GM21786 (cell line): Measurements from ENCODE around the gene NR1D2.

Source experiments
- ATAC-seq: cut with Tn5 transposase; IDR thresholded peaks from one replicate; pipeline ENCODE4 v1.9.1; 2021; ENCODE audit not compliant: unreplicated experiment

The NR1D2 gene

GRCh38 chr3:23961913-23962312, 16.8 kb downstream of the NR1D2 start:
- no peak for ATAC-seq

- no peak for ATAC-seq
Observed at GRCh38 chr3:23964537-23965235, 19.6 kb downstream of the NR1D2 start.

GRCh38 chr3:23966328-23966727, 21.2 kb downstream of the NR1D2 start:
- ATAC-seq, result no peak

- ATAC-seq, result no peak
Observed at GRCh38 chr3:23968463-23969184, 23.5 kb downstream of the NR1D2 start.

GRCh38 chr3:23969393-23969792, 24.3 kb downstream of the NR1D2 start:
- ATAC-seq, result no peak

GRCh38 chr3:23971684-23972083, 26.6 kb downstream of the NR1D2 start:
- no peak for ATAC-seq

- no peak for ATAC-seq
Observed at GRCh38 chr3:23976555-23976954, 31.5 kb downstream of the NR1D2 start.

- ATAC-seq, result no peak
Observed at GRCh38 chr3:23979569-23979968, 34.5 kb downstream of the NR1D2 start.

- no peak for ATAC-seq
Observed at GRCh38 chr3:23981136-23981535, 36.0 kb downstream of the NR1D2 start.

- ATAC-seq, result no peak
Observed at GRCh38 chr3:23981955-23982354, 36.9 kb downstream of the NR1D2 start.

GRCh38 chr3:23984934-23985333, 39.8 kb downstream of the NR1D2 start:
- no peak for ATAC-seq

- no peak for ATAC-seq
Observed at GRCh38 chr3:23985747-23986544, 40.9 kb downstream of the NR1D2 start.

- ATAC-seq, result no peak
Observed at GRCh38 chr3:23987356-23987755, 42.3 kb downstream of the NR1D2 start.

- ATAC-seq, result no peak
Observed at GRCh38 chr3:23991306-23991682, 46.2 kb downstream of the NR1D2 start.

GRCh38 chr3:23991683-23992628, 46.9 kb downstream of the NR1D2 start:
- ATAC-seq, result no peak

- no peak for ATAC-seq
Observed at GRCh38 chr3:23993556-23994243, 48.6 kb downstream of the NR1D2 start.

- no peak for ATAC-seq
Observed at GRCh38 chr3:23994244-23994569, 49.1 kb downstream of the NR1D2 start.

- no peak for ATAC-seq
Observed at GRCh38 chr3:23995219-23995618, 50.1 kb downstream of the NR1D2 start.

GRCh38 chr3:23996095-23996524, 51.0 kb downstream of the NR1D2 start:
- no peak for ATAC-seq

GRCh38 chr3:23999012-23999641, 54.0 kb downstream of the NR1D2 start:
- no peak for ATAC-seq
